ENCODE data around the gene PURB. TPM values are rescaled to one million over a fixed set of nuclear protein-coding genes. Genes with fewer than 3 reads are reported as not detected.

PURB gene
- total RNA-seq, 2 donors from 2014 or later: 18.0 to 31.5 TPM

DNA sequence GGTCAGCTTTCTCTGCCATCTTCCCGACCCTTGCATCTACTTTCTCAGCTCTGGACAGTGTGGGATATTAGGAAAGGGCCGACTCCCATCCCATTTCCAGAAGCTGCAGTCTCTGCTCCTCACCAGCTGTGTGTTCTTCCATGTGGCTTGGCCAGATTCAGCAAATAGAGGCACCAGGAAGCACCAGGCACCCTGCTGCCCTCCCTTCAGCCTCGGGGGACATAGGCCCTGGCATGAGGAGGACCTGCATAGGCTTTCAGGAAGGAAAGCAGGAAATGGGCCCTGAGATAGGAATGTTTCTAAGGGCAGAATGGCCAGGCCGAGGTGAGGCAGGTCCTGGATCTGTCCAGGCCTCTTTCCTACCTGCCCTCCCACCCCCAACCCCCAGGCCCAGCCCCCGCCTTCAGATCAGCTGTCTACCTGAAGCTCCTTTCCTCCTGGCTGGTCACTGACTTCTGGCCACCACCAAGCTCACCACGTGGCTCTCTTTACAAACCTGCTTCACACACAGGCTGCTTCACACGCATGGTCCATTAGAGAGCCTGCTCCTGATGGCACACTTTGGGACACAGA, 27.5 kb upstream of the PURB start:
- ATAC-seq (ENCODE audit: insufficient number of reproducible peaks, low FRiP score, low read depth): no peak
- Histone ChIP-seq H3K4me1 (ENCODE audit: control insufficient read depth in 1 of 2, low read depth in 2 of 2) (no peaks in the 10 kb centered on the region), H3K4me3 (no peak overlapping the region), H3K36me3 (no peaks in the 10 kb centered on the region), H3K27ac (no peak overlapping the region), H3K27me3 (replicated peaks; ENCODE audit: insufficient read depth) (no peaks in the 10 kb centered on the region), H3K9me3 (no peaks in the 10 kb centered on the region)
- TF ChIP-seq, protein P1, sequence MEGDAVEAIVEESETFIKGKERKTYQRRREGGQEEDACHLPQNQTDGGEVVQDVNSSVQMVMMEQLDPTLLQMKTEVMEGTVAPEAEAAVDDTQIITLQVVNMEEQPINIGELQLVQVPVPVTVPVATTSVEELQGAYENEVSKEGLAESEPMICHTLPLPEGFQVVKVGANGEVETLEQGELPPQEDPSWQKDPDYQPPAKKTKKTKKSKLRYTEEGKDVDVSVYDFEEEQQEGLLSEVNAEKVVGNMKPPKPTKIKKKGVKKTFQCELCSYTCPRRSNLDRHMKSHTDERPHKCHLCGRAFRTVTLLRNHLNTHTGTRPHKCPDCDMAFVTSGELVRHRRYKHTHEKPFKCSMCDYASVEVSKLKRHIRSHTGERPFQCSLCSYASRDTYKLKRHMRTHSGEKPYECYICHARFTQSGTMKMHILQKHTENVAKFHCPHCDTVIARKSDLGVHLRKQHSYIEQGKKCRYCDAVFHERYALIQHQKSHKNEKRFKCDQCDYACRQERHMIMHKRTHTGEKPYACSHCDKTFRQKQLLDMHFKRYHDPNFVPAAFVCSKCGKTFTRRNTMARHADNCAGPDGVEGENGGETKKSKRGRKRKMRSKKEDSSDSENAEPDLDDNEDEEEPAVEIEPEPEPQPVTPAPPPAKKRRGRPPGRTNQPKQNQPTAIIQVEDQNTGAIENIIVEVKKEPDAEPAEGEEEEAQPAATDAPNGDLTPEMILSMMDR (IDR thresholded peaks at IDR 0.05): no peak
- DNase-seq (ENCODE audit: low spot score): no peak

DNA sequence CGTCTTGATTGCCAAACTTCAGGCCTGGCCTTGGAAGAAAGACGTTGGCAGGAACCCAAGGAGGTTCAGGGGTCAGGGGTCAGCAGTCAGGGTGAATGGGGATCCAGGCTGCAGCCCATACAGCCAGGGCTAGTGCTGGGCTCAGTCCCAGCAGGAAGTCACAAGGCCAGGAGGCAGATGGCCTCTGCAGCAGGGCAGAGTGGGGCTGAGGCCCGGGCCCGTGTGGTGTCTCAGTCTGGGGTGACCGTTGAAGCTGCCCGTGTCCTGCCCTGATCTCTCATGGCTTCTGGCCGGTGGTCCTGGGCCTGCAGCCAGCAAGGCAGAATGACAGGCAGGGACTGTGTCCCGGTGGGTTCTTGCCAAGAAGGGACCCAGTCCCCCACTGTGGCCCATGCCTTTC, 26.6 kb upstream of the PURB start:
- no peaks in the 10 kb centered on the region for H3K27me3 ChIP-seq (replicated peaks; ENCODE audit: insufficient read depth)
- no peaks in the 10 kb centered on the region for H3K4me1 ChIP-seq (ENCODE audit: control insufficient read depth in 1 of 2, low read depth in 2 of 2)
- TF ChIP-seq, protein P1 (IDR thresholded peaks at IDR 0.05): no peak
- DNase-seq (ENCODE audit: low spot score) (no peak), ATAC-seq (ENCODE audit: insufficient number of reproducible peaks, low FRiP score, low read depth) (no peak)
- H3K36me3 ChIP-seq: no peaks in the 10 kb centered on the region
- no peaks in the 10 kb centered on the region for H3K9me3 ChIP-seq
- no peak overlapping the region for H3K4me3 ChIP-seq
- no peak overlapping the region for H3K27ac ChIP-seq

DNA sequence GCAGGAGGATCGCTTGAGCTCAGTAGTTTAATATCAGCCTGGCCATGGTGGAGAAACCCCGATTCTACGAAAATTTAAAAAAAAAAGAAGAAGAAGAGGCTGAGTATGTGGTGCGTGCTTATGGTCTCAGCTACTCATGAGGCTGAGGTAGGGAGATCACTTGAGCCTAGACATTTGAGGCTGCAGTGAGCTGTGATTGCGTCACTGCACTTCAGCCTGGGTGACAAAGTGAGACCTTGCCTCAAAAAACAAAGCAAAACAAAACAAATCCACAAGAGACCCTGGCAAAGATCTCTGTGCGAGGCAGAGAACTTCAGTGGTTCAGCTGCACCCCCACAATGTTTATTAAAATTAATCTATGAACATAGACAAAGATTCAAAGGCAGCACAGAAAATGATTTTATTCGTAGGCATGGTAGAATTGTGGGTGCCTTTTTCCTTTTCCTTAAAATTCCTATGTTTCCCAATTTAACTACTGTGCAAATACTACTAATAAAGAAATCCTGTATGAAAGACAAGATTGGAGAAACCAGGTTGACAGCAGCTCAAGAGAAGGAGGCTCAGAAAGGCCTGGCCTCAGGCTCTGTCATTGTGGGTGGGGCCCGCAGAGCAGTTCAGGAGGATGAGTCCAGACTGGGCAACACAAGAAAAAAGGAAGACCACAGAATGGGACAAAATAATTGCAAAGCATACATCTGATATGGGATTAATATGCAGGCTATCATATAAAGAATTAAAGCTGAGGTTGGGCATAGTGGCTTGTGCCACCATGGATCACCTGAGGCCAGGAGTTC, 24.5 kb upstream of the PURB start:
- Histone ChIP-seq H3K27ac (no peak overlapping the region), H3K4me1 (ENCODE audit: control insufficient read depth in 1 of 2, low read depth in 2 of 2) (no peaks in the 10 kb centered on the region), H3K4me3 (no peak overlapping the region), H3K27me3 (replicated peaks; ENCODE audit: insufficient read depth) (no peaks in the 10 kb centered on the region), H3K36me3 (no peaks in the 10 kb centered on the region), H3K9me3 (no peaks in the 10 kb centered on the region)
- ATAC-seq (ENCODE audit: insufficient number of reproducible peaks, low FRiP score, low read depth) (no peak), DNase-seq (ENCODE audit: low spot score) (no peak)
- TF ChIP-seq, protein P1 (IDR thresholded peaks at IDR 0.05): no peak

DNA sequence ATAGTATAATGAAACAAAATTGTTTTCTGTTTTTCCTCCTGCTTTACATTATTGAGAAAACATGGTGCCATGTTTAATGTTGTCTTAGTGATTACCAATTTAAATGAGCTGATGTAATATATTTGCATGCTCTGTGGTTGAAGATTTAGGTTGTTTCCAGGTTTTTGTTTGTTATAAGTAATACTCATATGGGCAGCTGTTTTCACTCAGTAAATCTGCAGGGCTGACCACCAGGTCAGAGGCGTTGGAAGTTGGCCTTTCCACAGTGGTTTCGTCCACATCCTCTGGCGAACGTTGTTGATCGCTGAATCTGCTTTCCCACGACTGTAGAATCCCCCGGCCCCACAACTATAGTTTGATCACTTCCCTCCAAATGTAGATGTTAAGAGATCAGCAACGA, 21.6 kb upstream of the PURB start:
- ATAC-seq (ENCODE audit: insufficient number of reproducible peaks, low FRiP score, low read depth): no peak
- no peak for DNase-seq (ENCODE audit: low spot score)
- H3K27me3 ChIP-seq (replicated peaks; ENCODE audit: insufficient read depth): no peaks in the 10 kb centered on the region
- H3K36me3 ChIP-seq: no peaks in the 10 kb centered on the region
- no peaks in the 10 kb centered on the region for H3K9me3 ChIP-seq
- H3K4me1 ChIP-seq (ENCODE audit: control insufficient read depth in 1 of 2, low read depth in 2 of 2): no peaks in the 10 kb centered on the region
- TF ChIP-seq, protein P1 (IDR thresholded peaks at IDR 0.05): no peak
- no peak overlapping the region for H3K27ac ChIP-seq
- no peak overlapping the region for H3K4me3 ChIP-seq

- Histone ChIP-seq H3K4me3 (no peak overlapping the region), H3K4me1 (ENCODE audit: control insufficient read depth in 1 of 2, low read depth in 2 of 2) (no peaks in the 10 kb centered on the region), H3K27me3 (replicated peaks; ENCODE audit: insufficient read depth) (no peaks in the 10 kb centered on the region), H3K9me3 (no peaks in the 10 kb centered on the region), H3K27ac (no peak overlapping the region), H3K36me3 (no peaks in the 10 kb centered on the region)
- TF ChIP-seq, protein P1 (IDR thresholded peaks at IDR 0.05): no peak
- DNase-seq (ENCODE audit: low spot score): no peak
- no peak for ATAC-seq (ENCODE audit: insufficient number of reproducible peaks, low FRiP score, low read depth)
Observed at GRCh38 chr7:44905002-44905635, 19.8 kb upstream of the PURB start.
